H1 (cell line): ENCODE data around the gene RFLNA.

Experiments used
- BACH1 ChIP-seq: IDR thresholded peaks from 2 replicates; pipeline ENCODE4 v1.6.1; 2012; ENCODE audit warnings: low read length, improper control_type of control experiment
- BRCA1 ChIP-seq: IDR thresholded peaks from 2 replicates; pipeline ENCODE4 v1.6.1; 2012; ENCODE audit warnings: low read depth, low read length, improper control_type of control experiment
- CHD2 ChIP-seq: IDR thresholded peaks from 2 replicates; pipeline ENCODE4 v1.6.1; 2012; ENCODE audit warnings: low read length, improper control_type of control experiment
- CTCF ChIP-seq, 3 experiments: IDR thresholded peaks; 1 replicate in 2 of 3; 2 replicates in 1 of 3; pipeline versions ENCODE4 v1.5.1 to v1.6.1; 2011; ENCODE audit warnings: low read length in 3 of 3, mild to moderate bottlenecking in 3 of 3, inconsistent platforms in 2 of 3, low read depth in 1 of 3, moderate library complexity in 1 of 3; ENCODE audit not compliant: insufficient read depth in 1 of 3; ENCODE audit errors: control extremely low read depth in 1 of 3
- EP300 ChIP-seq, 2 experiments: IDR thresholded peaks; 1 replicate in 1 of 2; 2 replicates in 1 of 2; pipeline ENCODE4 v1.6.1; 2011 to 2012; ENCODE audit warnings: low read depth in 2 of 2, low read length in 2 of 2, mild to moderate bottlenecking in 2 of 2, borderline replicate concordance in 1 of 2, inconsistent platforms in 1 of 2, moderate library complexity in 1 of 2
- HDAC2 ChIP-seq, 2 experiments: fragments of 300-600 bp in 1 of 2; sonication (generic) in 1 of 2; IDR thresholded peaks; 2 replicates each; pipeline ENCODE4 v1.6.1; 2011 to 2012; ENCODE audit warnings: low read depth in 2 of 2, low read length in 2 of 2, mild to moderate bottlenecking in 2 of 2, moderate library complexity in 2 of 2, borderline replicate concordance in 1 of 2, inconsistent platforms in 1 of 2
- HDAC6 ChIP-seq: IDR thresholded peaks from one replicate; pipeline ENCODE4 v1.7.1; 2012; ENCODE audit warnings: low read depth, mild to moderate bottlenecking, inconsistent platforms, low read length, moderate library complexity
- PHF8 ChIP-seq: fragments of 200-600 bp; sonication (generic); conservative IDR thresholded peaks from 2 replicates; pipeline ENCODE4 v1.7.1; 2012; ENCODE audit warnings: low read depth, mild to moderate bottlenecking, inconsistent platforms, low read length, moderate library complexity
- POLR2A ChIP-seq, 2 experiments: IDR thresholded peaks; 1 replicate in 1 of 2; 2 replicates in 1 of 2; pipeline ENCODE4 v1.6.1; 2011; ENCODE audit warnings: low read depth in 2 of 2, low read length in 2 of 2, mild to moderate bottlenecking in 2 of 2; ENCODE audit errors: control extremely low read depth in 1 of 2
- POLR2AphosphoS5 ChIP-seq: IDR thresholded peaks from 2 replicates; pipeline ENCODE4 v1.6.1; 2011; ENCODE audit warnings: low read depth, low read length
- POU5F1 ChIP-seq: IDR thresholded peaks from 2 replicates; pipeline ENCODE4 v1.6.1; 2011; ENCODE audit warnings: low read depth, mild to moderate bottlenecking, low read length, moderate library complexity
- RNF2 ChIP-seq: fragments of 200-900, 300-1000 bp; sonication (generic); IDR thresholded peaks from 2 replicates; pipeline ENCODE4 v1.7.1; 2016; ENCODE audit warnings: borderline replicate concordance, low read depth, mild to moderate bottlenecking, antibody characterized with exemption, low read length; ENCODE audit not compliant: poor library complexity, severe bottlenecking; ENCODE audit errors: missing control alignments
- SIN3A ChIP-seq, 2 experiments: IDR thresholded peaks in 1 of 2; conservative IDR thresholded peaks in 1 of 2; 2 replicates each; pipeline ENCODE4 v1.6.1; 2011 to 2012; ENCODE audit warnings: low read length in 2 of 2, improper control_type of control experiment in 1 of 2, low read depth in 1 of 2, mild to moderate bottlenecking in 1 of 2
- TCF12 ChIP-seq: IDR thresholded peaks from 2 replicates; pipeline ENCODE4 v1.6.1; 2011; ENCODE audit warnings: low read depth, mild to moderate bottlenecking, low read length

DNA sequence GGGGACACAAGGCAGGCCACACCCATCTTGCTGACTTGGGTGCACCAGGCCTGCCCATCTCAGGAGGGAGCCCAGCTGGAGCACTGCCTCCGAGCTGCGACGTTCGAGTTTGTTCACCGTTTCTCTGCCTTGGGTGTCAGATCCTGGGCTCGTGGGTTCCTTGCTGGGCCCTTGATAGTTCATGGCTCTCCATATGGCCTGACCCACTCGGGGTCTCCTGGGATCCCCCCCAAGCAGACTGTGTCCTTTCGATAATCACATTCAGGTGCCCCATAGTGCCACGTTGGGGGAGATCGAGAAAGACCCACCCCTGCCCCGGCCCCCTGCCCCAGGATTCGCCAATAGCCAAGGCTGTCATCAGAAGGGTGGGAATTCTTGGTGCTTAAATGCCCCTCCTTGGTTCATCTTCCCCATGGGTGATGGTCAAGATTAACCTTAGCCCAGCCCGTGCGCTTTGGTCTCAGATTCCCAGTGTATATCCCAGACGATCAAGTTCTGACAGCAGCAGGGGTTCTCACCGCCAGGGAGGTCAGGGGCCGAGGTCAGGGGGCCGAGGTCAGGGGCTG lies 7.4 kb downstream of the RFLNA start:
- no peak for TF ChIP-seq CTCF (IDR thresholded peaks at IDR 0.05; ENCODE audit: control extremely low read depth in 1 of 3, insufficient read depth in 1 of 3, low read depth in 1 of 3, low read length in 3 of 3)
- no peak for TF ChIP-seq HDAC6
- no peak for TF ChIP-seq BACH1
- no peak for TF ChIP-seq POLR2A (IDR thresholded peaks at IDR 0.05; ENCODE audit: control extremely low read depth in 1 of 2, low read depth in 2 of 2, low read length in 2 of 2)
- TF ChIP-seq HDAC2 (IDR thresholded peaks at IDR 0.05; ENCODE audit: borderline replicate concordance in 1 of 2, low read depth in 2 of 2, low read length in 2 of 2), result no peak
- TF ChIP-seq CHD2, result no peak
- no peak for TF ChIP-seq POLR2AphosphoS5
- TF ChIP-seq TCF12, result no peak
- no peak for TF ChIP-seq EP300 (IDR thresholded peaks at IDR 0.05; ENCODE audit: borderline replicate concordance in 1 of 2, low read depth in 2 of 2, low read length in 2 of 2)
- no peak for TF ChIP-seq SIN3A (conservative IDR thresholded peaks at IDR 0.05 in 1 of 2, IDR thresholded peaks at IDR 0.05 in 1 of 2; ENCODE audit: low read depth in 1 of 2, low read length in 2 of 2)
- TF ChIP-seq PHF8, result no peak
- no peak for TF ChIP-seq POU5F1
- no peak for TF ChIP-seq BRCA1
- TF ChIP-seq RNF2, result no peak
